Stimulated activated CD8-positive, alpha-beta memory T cell treated with anti-CD3 and anti-CD28 coated beads, Interleukin-4, amount 100 ng/mL, for 1 hour (primary cell): ENCODE measurements around the gene BLM.
"Not testable (repeated sequence)": the region's sequence is repeated elsewhere in the genome, so short reads cannot be mapped to it uniquely, and the experiment has no call there.

Source experiments
- DNase-seq, 2 donors: peaks; one replicate each; pipeline ENCODE4 v3.0.0-alpha.2; 2020; ENCODE audit warnings: low read depth in 2 of 2, low spot score in 1 of 2

BLM gene

DNA sequence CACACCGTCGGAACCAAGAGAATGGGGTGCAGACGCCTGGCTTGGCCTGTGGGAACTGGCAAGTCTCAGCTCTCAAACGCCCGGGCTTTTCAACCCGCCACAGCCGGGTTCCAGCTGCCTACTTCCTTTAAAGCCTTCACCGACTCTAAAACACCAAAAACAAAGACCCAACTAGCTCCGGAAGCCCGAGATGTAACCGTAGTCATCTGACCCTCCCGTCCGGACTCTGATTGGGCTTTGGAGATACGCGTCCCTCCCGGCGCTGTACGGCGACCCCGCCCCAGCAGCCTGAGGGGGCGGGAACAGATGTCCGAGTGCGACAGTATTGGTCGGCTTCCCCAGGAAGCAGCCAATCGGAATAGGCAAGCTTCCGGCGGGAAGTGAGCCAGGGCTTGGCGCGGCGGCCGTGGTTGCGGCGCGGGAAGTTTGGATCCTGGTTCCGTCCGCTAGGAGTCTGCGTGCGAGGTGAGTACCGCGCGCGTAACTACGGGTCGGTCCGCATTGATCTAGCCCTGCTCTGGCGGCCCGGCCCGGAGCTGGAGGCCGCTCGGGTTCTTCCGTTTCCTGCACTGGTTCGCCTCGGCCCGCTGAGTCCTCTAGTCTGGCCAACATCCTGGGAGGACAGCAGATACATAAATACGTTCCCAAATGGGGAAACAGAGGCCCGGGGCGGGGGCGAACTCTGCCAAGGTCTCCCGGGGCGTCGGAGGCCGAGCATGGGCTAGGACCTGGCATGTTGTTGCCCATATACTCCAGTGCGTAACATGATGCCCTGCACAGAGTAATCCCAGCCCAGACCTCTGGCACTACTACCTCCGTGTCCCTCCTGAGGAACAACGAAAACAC, at the start of gene BLM:
Gene BLM, plus strand, starts transcription at position 371 of the 846 bp plus-strand sequence. CDS start 30,047 bp downstream, outside the sequence.
- DNase-seq: peak; percentile 81 to 90

DNA sequence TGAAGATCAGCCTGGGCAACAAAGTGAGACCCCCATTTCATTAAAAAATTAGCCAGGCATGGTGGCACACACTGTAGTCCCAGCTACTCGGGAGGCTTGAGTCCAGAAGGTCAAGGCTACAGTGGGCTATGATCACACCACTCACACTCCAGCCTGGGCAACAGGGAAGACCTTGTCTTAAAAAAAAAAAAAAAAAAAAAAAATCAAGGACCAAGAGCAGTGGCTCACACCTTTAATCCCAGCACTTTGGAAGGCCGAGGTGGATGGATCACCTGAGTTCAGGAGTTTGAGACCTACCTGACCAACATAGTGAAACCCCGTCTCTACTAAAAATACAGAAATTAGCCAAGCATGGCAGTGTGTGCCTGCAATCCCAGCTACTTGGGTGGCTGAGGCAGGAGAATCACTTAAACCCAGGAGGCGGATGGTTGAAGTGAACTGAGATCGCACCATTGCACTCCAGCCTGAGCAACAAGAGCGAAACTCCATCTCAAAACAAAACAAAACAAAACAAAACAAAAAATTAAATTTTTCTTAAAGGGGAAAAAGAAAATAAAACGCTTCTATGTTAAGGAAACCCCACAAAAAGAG, 49.3 kb upstream of the BLM start:
- not testable (repeated sequence) for DNase-seq

DNA sequence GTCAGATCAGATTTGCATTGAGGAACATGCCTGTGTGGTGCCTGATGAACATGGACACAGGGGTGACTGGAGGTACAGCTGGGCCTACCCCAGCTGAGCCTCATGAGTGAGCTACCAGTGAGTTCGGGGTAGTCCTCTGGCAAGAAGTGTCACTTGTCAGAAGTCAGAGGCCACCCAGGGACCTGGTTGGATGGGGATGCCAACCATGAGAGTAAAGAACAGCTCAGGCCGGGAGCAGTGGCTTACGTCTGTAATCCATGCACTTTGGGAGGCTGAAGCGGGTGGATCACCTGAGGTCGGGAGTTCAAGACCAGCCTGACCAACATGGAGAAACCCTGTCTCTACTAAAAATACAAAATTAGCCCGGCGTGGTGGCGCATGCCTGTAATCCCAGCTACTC, 46.5 kb upstream of the BLM start:
- DNase-seq: not testable (repeated sequence)

DNA sequence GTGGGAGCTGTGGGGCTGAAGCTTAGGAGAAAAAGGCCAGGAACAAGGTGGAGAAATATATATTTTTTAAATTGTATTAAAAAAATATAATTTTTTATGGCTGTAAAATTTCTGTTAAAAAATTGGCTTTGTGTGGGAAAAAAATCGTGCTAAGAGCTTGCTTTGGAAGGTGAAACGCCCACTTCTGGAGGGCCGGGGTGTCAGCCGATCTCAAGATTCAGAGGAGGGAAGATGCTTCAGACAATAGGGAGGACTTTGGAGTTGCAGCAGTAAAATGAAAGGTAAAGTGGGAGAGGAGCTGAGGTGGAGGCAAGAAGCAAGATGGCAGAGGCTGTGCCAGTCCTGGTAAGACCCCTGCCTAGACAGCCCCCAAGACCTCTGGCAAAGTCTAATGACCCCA, 45.9 kb upstream of the BLM start:
- no peak for DNase-seq

DNA sequence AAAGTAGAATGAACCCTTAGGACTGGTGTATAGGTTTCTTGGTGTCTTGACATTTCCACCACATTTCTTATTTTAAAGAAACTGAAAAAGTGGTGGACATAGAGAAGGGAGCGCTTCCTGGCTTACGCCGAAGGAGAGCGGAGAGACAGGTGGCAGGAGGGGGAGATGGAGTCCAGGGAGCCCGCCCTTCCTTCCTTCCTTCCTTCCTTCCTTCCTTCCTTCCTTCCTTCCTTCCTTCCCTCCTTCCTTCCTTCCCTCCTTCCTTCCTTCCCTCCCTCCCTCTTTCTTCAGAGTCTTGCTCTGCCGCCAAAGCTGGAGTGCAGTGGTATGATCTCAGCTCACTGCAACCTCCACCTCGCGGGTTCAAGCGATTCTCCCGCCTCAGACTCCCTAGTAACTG, 43.8 kb upstream of the BLM start:
- DNase-seq: not testable (repeated sequence)

DNA sequence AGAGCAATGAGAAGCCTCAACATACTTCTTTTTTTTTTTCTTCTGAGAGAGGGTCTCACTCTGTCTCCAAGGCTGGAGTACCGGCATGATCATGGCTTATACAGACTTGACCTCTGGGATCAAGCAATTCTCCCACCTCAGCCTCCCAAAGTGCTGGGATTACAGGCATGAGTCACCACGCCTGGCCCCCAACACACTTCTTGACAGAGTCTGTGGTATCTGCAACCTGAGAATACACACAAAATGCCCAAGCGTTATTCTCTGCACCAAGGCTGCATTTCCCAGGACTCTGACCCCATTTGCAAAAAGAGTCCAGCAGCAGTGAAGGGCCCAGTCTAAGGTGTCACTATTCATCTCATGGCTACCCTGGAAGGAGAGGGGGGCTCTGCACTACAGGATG, 42.7 kb upstream of the BLM start:
- DNase-seq: no peak

DNA sequence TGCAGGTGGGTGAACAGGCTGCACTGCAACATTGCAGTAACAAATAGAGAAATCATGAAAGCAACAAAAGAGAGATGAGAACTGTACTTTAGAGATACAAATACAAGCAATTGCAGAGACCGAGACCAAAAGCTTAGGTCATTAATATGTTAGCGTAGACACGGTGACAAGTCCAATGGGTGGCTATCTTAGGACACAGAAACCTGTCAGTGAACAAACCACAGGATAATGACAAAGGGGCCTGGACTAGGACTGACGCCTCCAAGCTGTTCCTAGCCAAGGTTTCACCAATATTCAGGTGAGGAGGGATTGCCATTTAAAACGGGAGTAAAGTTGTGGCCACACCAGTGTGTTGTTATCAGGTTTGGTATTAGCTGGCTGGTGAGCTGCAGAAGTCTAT, 41.7 kb upstream of the BLM start:
- DNase-seq: no peak

DNA sequence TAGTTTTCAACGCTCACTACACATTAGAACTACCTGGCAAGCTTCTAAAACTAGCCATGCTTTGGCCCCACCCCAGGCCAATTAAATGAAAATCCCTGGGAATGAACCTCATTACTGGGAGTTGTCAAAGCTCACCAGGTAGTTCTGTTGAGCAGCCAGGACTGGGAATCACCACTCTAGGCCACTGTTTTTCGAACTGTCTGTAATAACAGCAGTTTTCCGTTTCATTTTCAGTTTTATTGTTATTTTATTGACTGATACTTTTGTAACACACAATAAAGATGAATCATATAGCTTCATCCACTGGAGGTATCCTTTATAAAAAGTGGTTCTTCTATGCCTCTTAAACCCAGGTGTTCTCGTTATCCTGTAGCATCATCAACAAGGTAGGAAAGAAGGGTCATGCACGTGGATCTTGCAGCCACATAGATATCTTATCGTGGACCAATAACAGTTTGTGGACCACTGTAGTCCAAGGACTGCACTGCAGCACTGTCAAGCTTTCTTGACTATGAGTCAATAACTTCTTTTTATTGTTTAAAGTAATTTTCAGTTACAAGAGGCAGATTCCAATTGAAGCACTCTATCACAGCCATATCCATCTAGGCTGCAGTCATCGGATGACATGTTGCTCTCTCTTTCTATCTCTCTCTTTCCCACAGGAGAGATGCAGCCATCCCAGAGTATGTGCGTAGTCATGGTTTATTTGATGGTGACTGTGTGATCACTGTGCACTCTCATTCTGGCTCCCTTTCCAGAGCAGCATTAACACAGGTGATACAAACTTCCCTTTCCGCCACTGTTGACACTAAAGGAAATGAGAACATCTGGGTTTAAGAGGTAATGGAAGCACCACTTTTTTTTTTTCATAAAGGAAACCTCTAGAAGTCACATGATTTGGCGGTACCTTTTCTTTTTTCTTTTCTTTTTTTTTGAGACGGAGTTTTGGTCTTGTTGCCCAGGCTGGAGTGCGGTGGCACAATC, 39.0 kb upstream of the BLM start:
- DNase-seq: no peak

DNA sequence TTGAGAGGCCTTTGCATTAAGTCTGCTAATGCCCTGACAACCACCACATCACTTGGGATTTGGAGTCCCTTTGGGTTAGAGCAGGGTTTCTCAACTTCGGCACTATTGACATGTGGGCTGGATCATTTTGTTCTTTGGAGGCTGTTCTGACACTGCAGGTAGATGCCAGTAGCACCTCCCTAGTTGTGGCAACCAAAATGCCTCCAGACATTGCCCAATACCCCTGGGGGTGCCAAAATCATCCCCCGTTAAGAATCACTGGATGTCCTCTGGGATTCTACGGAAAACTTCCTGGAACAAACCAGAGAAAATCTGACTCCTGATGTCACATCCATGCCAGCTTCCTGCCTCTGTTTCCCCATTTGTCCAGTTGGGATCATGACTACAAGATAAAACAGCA, 37.2 kb upstream of the BLM start:
- DNase-seq: no peak

DNA sequence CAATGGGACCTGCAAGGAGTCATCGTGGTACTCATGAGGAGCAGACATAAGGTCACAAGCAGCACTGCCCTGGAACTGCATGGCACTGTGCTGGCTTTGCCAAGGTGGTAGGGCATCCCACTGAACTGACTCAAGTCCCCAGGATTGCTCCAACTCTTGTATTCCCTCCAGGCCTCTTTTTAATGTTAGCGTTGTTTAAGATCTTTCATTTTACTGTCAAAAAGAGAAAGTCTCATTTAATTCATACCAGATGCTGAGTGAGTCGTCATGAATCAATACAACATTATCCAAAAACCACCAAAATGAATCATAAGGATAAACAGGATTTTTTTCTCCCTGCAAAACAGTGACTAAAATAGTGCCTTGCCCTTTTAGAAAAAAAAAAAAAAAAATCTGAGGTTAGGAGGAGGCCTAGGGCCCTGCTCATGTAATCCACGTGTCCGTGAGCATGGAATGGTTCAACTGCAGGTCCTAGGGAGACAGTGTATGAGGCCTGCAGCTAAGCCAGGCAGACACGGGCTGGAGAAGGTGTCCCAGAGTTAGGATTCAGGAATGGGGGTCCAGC, 36.7 kb upstream of the BLM start:
- DNase-seq: no peak

DNA sequence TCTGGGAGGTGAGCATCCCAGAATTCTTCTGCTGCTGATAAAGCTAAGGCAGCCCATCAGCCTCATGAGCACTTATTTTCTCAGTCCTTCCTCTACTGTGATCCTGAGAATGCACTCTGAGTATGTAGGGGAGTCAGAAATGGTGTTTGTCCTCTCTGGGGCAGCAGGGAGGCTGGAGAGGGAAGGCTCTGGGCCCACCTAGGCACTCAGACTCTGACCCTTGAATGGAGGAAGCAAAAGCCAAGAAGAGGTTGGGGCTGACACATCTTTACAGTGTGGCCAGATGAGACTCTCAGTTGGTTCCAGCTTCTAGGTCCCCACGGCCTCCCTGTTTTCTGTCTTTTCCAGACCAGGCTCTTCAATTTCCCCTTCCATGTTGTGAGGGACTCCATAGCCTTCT, 36.1 kb upstream of the BLM start:
- DNase-seq: no peak

DNA sequence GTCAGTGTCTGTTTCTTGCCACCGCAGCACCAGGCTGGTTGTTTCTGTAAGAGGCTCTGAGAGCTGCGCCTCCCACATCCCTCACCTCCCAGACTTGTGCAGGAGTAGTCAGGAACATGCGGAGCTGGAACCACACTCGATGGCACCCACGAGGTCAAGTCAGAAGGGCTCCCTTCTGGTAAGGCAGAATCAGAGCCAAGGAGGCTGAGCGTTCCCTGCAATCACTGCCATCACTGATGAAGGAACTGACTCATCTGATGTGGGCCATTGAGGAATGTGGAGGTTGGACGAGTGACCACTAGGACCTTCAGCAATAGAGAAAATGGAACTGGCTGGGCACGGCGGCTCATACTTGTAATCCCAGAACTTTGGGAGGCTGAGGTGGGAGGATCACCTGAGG, 35.7 kb upstream of the BLM start:
- no peak for DNase-seq

DNA sequence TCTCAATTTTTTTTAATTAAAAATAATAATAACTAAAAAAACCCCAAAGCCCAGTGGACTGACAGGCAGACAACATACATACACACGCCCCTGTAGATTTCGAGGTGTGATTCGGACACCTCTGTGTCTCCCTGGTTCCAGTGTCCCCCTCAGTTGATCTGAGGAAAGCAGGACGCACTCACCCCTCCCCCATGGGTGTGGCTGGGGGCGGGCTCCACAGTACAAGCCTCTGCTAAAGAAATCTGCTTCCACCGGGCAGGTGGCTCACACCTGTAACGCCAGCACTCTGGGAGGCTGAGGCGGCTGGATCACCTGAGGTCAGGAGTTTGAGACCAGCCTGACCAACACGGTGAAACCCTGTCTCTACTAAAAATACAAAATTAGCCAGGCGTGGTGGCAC, 33.8 kb upstream of the BLM start:
- no peak for DNase-seq

DNA sequence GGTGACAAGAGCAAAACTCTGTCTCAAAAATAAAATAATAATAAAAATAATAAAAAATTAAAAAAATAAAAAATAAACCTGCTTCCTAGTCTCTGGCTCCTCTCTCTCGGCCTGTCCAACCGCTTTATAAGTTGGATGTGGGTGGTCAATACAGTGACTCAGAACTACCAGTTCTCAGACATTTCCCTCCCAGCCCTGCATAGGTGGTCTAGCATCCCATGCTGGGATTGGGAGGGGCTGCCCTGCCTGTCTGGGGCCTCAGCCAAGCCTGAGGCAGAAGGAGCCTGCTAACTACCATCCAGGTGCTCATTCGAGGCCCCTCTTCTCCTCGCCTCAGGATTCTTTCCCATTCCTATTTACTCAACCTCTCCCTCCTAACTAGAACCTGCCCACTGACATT, 33.3 kb upstream of the BLM start:
- no peak for DNase-seq

DNA sequence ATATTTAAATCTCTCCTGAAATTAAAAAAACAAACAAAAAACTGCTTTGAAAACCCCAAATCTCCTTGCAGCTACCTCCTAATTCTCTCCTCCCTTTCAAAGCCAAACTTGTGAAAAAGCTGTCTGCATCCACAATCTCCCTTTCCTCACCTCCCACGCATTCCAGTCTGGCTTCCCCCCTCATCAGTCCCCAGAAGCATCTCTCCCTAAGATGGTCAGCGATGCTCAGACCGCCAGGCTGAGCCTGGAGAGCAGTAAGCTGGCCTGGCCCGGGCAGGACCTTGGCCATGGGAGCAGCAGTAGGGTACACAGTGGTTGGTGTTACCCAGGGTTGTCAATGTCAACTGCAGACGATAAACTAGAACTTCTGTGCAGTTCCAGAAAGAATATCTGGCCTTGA, 32.9 kb upstream of the BLM start:
- DNase-seq: no peak

DNA sequence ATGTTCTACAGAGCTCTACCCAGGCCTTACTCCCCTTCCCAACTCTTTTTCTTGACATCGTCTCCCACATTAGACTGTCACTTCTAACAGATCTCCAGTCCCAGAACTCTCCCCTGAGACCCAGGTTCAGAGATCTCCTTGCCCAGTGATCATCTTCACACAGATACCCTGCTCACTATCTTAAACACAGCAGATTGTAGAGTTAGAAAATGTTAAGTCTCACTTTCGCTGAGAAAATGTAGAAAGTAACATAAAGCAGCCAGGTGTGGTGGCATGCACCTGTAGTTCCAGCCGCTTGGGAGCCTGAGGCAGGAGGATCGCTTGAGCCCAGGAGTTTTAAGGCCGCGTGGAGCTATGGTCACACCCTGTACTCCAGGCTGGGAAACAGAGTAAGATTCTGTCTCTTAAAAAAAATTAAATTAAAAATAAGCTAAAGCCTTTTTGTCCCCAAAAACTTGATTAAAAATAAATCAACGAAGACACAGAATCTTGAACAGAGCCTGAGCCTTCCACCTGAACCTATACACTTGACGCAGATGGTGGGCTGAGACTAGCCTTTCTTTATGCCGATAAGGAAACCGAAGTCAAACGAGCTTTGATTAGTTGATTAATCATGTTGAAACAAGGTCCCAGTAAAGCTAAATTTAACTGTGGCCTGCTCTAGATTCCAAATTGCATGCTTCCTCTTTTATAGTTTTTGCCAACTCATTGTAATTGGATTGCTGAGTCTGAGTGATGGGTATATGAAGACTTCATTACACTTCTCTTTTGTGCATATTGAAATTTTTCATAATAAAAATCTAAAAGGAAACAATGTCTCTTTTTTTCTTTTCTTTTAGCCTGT, 31.3 kb upstream of the BLM start:
- no peak for DNase-seq

DNA sequence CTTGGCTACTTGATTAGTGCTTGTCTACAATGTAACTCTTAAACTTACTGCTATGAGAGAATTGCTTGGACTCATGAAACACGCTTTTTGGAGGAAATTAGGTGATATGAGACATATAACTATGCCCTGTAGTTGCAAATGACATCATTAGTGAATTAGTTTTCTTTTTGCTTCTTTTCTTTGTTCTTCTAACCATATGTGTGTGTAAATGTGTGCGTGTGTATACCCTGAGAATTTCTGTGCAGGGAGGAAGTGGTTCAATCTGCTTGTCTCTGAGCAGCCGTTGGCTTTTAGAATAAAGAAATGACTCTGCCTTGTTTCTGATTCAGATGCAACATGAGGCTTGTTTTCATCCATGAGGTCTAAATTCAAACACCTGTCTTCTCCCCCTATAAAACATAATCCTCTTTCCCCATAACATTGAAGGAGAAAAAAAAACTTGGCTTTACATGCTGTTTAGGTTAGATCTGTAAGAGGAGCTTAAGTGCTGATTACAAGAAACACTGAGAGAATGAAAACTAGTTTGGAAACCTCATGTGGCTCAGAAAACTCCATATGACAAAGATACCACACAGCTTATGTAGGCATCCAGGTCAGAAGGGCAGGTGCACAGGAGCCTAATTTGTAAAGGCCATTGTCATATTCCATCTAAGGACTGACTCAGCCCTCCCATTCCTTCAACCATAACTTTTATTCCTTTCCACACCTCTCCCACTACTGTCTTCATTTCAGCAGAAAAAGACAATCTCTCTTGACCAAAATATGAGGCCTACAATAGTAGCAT, 30.5 kb upstream of the BLM start:
- no peak for DNase-seq

DNA sequence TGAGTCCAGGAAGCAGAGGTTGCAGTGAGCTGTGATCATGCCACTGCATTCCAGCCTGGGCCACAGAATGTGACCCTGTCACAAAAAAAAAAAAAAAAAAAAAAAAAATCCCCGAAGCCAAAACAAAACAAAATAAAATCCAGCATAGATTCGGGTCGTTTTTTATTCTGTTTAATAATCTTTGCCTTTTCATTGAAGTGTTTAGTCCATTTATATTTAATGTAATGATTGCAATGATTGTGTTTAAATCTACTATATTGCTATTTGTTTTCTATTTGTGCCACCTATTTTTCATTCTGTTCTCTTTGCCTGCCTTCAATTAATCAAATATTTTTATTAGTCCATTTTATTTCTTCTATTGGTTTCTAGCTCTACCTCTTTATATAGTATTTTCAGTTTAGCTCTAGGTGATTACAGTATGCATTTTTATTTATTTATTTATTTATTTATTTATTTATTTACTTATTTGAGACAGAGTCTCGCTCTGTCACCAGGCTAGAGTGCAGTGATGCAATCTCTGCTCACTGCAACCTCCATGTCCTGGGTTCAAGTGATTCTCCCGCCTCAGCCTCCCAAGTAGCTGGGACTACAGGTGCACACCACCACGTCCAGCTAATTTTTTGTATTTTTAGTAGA, 27.7 kb upstream of the BLM start:
- DNase-seq: not testable (repeated sequence)

DNA sequence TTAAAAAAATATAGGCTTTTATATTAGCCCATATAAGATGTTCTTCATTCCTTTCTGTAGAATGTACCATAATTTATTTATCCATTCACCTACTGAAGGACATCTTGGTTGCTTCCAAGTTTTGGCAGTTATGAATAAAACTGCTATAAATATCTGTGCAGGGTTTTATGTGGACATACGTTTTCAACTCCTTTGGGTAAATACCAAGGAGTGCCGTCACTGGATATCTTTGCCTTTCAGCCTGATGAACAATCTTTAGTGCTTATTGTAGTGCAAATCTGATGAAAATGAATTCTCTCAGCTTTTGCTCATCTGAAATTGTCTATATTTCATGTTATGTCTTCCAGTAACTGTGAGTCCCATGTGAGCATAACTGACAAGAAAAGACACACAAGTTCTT, 26.6 kb upstream of the BLM start:
- DNase-seq: no peak
